MM.1S (cell line): Measurements from ENCODE around the gene LRRK1.

Experiments used
- EZH2phosphoT487 ChIP-seq: fragments of 300-600 bp; sonication (generic); IDR thresholded peaks from 2 replicates; pipeline ENCODE4 v1.6.1; 2018; ENCODE audit warnings: antibody characterized with exemption, low read length
- TF ChIP-seq, protein P1 (sequence below): fragments of 300-600 bp; sonication (generic); IDR thresholded peaks from 2 replicates; pipeline ENCODE4 v1.5.1; 2016; ENCODE audit warnings: antibody characterized with exemption, low read length, mixed read lengths

DNA sequence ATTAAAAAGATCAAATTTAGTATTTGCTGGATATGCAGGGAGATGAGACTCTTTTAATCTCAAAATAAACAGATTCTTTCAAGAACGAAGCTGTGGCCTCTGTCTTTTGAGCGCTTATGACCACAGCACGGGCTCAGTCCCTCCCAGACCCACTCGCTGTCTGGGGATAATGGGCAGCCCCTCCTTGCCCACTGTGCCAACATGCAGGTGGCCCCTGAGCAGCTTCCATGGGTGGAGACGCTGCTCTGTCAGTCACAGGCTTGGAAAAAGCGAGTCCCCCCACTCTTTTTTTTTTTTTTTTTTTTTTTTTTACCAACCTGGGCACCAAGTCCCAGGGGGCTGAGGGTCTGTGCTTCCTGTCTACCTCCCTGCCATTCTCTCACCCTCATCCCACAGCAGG, 150.9 kb downstream of the LRRK1 start:
- TF ChIP-seq EZH2phosphoT487, result no peak
- TF ChIP-seq, protein P1, sequence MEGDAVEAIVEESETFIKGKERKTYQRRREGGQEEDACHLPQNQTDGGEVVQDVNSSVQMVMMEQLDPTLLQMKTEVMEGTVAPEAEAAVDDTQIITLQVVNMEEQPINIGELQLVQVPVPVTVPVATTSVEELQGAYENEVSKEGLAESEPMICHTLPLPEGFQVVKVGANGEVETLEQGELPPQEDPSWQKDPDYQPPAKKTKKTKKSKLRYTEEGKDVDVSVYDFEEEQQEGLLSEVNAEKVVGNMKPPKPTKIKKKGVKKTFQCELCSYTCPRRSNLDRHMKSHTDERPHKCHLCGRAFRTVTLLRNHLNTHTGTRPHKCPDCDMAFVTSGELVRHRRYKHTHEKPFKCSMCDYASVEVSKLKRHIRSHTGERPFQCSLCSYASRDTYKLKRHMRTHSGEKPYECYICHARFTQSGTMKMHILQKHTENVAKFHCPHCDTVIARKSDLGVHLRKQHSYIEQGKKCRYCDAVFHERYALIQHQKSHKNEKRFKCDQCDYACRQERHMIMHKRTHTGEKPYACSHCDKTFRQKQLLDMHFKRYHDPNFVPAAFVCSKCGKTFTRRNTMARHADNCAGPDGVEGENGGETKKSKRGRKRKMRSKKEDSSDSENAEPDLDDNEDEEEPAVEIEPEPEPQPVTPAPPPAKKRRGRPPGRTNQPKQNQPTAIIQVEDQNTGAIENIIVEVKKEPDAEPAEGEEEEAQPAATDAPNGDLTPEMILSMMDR, result no peak
